Skin of body (tissue), 2 donors: Measurements from ENCODE around the gene FOXP1. TPM values are rescaled to one million over a fixed set of nuclear protein-coding genes. Genes with fewer than 3 reads are reported as not detected.

ENCODE experiments used
- DNase-seq: peaks from one replicate; lab custom pipeline; 2025; lab: John Stamatoyannopoulos, UW
- total RNA-seq: library from RNA; depleted of rRNA; stranded (reverse); fragments of >200 nt; gene quantifications from one replicate; pipeline ENCODE4 v1.2.3, GENCODE V29; 2014

FOXP1 gene
- total RNA-seq, 1 donor from 2014 or later: 56.7 TPM

- no peak for DNase-seq
These were observed 18.2 kb downstream of the FOXP1 start for GRCh38 chr3:71565316-71565715.

GRCh38 chr3:71564361-71564760, 19.2 kb downstream of the FOXP1 start:
- no peak for DNase-seq

- no peak for DNase-seq
These were observed 19.7 kb downstream of the FOXP1 start for GRCh38 chr3:71563827-71564226.

- DNase-seq: no peak
These were observed 20.6 kb downstream of the FOXP1 start for GRCh38 chr3:71562938-71563337.

GRCh38 chr3:71560665-71561064, 22.9 kb downstream of the FOXP1 start:
- DNase-seq: no peak

- DNase-seq: no peak
These were observed 23.9 kb downstream of the FOXP1 start for GRCh38 chr3:71559578-71560162.

- no peak for DNase-seq
These were observed 24.5 kb downstream of the FOXP1 start for GRCh38 chr3:71559021-71559420.

- DNase-seq: no peak
These were observed 28.9 kb downstream of the FOXP1 start for GRCh38 chr3:71554649-71555048.

GRCh38 chr3:71551311-71551919, 32.1 kb downstream of the FOXP1 start:
- DNase-seq: no peak

GRCh38 chr3:71549951-71550350, 33.6 kb downstream of the FOXP1 start:
- DNase-seq: no peak

GRCh38 chr3:71548705-71549384, 34.7 kb downstream of the FOXP1 start:
- no peak for DNase-seq

- DNase-seq: no peak
These were observed 36.0 kb downstream of the FOXP1 start for GRCh38 chr3:71547249-71548198.

GRCh38 chr3:71546821-71547220, 36.7 kb downstream of the FOXP1 start:
- no peak for DNase-seq

- no peak for DNase-seq
These were observed 38.2 kb downstream of the FOXP1 start for GRCh38 chr3:71545330-71545729.

- no peak for DNase-seq
These were observed 40.0 kb downstream of the FOXP1 start for GRCh38 chr3:71543371-71544016.

GRCh38 chr3:71542521-71543370, 40.8 kb downstream of the FOXP1 start:
- peak; percentile 97 for DNase-seq

- peak; percentile 23 for DNase-seq
These were observed 42.2 kb downstream of the FOXP1 start for GRCh38 chr3:71541313-71541712.

GRCh38 chr3:71537211-71537611, 46.3 kb downstream of the FOXP1 start:
- DNase-seq: no peak

GRCh38 chr3:71536376-71536965, 47.1 kb downstream of the FOXP1 start:
- DNase-seq: no peak

GRCh38 chr3:71533588-71533987, 49.9 kb downstream of the FOXP1 start:
- DNase-seq: no peak
